GM21390 (cell line): Measurements from ENCODE around the gene PACRG.
"Not testable (repeated sequence)": the region's sequence is repeated elsewhere in the genome, so short reads cannot be mapped to it uniquely, and the experiment has no call there.

ENCODE experiments used
- ATAC-seq: cut with Tn5 transposase; IDR thresholded peaks from one replicate; pipeline ENCODE4 v1.9.1; 2021; ENCODE audit not compliant: unreplicated experiment

The PACRG gene

DNA sequence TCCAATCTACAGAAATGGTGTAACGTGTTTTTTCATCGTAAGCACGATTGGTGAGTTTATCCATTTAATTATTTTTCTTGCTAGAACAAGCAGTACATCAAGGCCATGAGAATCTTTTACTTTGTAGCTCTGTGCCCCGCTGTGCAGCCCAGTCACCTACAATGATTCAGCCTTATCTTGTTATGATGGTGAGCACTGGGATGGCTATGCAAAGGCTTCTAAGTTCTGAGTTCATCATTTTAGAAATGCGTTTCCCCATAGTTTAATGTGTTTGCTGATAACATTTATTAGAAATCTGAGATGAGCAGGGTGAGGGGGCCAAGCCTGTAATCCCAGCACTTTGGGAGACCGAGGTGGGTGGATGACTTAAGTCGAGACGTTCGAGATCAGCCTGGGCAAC is 575.0 kb downstream of the PACRG start:
- ATAC-seq = no peak

DNA sequence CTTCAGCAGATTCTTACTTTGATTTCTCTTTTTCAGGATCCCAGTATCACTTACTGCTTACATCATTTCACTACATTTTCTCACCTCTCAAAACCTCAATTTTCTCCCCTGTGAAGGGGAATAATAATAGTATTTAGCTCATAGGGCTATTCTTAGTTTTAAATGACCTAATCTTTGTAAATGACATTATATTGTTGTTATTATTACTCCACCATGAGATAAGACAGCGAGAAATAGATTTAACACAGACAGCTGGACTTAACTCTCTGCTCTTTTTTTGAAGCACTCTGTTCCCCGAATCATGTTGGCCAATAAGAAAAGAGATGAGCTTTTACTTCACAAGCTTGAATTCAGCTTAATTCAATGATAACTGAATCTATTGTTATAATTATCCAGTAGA is 578.2 kb downstream of the PACRG start:
- no peak for ATAC-seq

DNA sequence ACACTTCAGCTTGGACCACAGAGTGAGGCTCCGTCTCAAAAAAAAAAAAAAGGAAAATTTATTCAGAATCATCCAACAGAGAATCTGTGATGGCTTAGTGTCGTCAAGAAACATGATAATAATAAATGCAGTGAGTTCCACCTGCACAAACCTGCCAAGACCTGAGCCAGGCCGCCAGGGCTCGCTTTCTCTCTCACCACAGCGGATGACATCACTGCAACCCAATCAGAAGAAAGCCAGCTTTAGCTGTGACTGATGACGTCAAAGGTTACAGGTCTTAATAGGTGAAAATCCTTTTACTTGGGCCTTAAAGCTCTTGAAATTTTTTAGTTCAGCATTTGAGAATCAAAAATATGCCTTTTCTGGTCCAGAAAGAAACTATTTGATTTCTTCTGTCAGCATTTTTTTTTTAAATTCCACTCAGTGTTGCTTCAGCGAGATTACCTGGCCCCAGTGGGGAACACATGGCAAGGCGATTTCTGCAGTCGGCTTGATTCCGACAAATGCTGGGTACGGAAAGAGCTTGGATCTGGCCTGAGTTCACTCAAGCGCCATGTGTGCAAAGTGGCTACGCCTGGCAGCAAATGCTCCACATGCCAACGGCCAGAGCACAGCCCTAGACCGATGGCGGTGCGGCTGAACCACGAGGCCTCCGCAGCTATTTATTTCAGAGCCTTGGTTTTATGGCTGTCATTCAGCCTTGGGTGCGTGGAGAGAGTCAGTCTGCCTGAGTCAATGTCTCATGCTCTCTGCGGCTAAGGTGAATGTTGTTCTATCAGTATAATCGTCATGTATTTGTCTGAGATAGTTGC is 581.1 kb downstream of the PACRG start:
- ATAC-seq = no peak

DNA sequence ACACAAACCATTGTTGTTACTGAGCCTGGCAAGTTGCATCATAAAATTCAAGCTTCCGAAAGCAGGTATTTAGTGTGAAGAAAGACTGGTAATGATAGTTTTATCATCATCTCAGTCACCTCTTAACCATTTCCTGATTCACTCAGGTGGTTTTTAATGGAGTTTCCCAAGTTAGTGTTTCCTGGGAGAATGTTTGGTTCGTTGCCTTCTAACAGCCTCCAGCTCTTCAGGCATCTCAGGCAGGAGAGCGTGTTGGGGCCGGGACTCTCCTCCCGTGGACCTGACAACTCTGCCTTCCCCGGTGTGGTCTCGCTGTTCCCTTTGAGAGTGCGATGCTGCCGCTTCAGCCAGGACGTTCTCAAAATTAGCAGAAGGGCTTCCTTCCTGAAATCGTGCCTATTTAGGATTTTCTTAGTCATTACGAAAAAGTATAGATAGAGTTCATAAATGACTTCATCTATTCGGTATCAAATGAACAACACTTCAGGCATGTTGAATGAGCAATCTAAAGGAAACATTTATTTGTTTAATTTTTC is 581.8 kb downstream of the PACRG start:
- no peak for ATAC-seq

DNA sequence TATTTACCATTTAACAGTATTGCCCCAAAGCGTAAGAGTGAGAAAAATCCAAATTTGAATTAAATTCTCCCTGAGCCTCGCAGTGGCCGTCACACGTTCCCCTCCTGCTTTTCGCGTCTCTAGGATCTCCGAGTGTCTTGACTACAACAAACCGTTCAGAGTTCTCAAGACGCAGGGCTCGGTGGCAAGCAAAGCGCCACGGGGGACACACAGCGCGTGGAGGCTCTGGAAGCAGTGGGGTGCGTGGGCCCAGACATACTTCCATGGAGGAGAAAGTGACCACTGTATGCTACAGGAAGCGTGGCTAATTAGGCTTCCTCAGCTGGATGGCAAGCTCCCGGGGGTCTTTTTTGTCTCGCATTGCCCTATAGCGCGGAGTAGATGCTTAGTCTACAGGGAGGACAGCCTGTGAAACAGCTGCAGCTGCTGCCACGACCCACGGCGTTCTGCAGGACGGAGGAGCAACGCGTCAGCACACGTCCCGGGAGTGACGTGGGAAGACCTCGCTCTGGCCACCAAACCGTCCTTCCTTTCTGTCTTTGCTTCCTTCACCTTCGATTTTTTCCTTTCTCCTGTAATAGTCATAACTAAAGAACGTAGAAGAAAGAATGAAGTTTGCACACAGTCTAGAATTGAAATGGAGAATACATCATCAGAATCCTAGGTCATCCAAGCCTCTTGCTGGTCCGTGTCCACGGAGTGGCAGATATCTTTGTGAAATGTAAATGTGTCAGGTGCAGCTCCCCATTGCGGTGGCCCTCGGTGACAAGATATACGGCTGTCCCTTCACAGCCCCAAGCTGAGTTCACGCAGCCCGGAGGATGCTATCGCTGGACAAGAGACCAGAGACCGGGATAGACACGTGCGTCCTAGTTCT is 582.6 kb downstream of the PACRG start:
- ATAC-seq = no peak

DNA sequence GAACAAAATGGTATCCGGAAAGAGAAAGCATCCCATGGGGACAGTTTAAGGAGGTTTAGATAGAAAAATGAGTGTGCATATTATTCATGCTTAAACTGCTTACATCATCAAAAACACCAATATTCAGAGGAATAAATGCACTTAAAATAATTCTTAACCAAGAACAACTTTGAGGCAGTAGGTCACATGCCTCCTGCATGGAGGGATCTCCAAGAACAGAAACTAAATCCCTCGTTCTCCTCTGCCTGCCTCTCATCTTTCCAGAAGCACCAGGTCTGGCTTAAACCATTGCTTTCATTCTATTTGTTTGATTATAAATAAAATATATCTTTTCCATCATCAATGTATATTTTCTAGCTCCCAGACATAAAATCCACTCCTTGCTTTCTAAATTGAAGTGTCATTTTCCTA is 583.2 kb downstream of the PACRG start:
- no peak for ATAC-seq

DNA sequence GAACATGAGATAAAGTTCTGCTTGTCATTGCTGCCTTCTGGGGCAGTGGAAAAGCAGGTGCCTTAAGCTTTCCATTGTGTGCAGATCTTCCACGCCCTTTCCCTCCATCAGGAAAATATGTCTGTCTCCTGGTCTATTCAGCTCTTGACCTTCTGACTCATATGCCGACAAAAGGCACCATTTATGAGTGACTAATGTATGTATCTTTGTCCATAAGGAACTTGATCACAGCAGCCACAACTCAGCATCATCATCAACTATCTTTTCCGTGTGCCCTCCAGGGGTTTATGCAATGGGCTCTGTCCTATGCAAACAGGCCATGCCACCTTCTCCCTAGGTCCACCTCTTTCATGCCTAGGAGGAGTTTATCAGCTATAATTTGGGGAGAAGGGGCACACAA is 584.1 kb downstream of the PACRG start:
- ATAC-seq = no peak

DNA sequence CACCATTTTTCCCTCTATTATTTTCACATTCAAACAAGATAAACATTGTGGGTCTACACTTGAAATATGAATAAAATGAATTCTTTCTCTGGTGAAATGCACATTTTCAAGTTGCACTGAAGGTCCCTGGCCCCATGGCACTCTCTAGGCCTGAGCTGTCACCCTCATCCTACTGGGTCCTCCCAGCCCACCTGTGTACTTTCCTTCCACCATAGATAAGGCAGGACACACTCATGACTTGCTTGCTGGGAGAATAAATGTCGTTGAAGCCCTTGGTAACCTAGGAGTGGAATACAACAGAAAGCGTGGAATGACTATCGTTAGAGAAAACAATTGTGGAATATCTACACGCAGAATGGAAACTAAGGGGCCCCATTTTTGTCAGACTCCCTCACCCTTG is 585.8 kb downstream of the PACRG start:
- no peak for ATAC-seq

DNA sequence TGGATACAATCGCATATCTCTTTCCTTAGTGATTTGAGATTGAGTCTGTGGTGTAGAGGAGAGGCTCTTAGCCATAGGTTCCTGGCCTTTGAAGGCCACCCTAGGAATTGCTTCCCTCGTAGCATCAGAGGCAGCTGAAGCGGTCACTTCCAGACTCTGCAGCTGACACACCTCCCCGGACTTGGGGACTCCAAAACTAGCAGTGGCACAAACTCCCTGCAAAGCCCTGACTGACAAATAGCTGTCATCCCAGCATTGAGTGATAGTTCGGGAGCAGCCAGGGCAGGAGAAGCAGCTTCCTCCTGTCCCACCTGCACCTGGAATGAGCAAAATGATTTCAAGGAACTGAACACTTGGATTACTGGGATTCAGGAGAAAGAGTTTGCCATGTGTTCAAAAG is 586.2 kb downstream of the PACRG start:
- no peak for ATAC-seq

DNA sequence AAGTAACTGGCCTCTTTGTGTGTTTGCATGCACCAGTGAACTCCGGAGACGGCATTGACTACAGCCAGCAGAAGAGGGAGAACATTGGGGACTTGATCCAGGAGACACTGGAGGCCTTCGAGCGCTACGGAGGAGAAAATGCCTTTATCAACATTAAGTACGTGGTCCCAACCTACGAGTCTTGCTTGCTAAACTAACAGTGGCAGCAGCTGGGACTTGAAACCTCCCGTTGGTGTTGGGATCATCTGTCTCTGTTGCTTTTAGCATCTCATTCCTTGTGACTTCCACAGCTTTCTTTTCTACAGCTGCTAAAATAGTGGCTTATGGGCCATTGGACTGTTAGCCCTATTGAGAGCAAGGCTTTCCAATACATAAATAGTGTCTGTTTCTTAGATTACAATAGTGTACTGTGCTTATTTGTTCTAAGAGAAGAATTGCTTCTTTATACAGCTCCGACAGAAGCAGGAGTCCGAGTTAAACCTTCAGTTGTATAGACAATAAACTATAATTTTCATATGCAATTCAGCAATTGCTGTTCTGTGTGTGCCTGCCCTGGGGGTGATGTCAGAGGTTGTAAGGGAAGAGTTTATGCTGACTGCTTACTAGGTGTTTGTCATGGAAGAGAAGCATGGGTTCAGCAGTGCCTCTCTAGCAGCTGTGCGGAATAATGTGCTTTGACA is 587.2 kb downstream of the PACRG start:
- ATAC-seq = no peak

DNA sequence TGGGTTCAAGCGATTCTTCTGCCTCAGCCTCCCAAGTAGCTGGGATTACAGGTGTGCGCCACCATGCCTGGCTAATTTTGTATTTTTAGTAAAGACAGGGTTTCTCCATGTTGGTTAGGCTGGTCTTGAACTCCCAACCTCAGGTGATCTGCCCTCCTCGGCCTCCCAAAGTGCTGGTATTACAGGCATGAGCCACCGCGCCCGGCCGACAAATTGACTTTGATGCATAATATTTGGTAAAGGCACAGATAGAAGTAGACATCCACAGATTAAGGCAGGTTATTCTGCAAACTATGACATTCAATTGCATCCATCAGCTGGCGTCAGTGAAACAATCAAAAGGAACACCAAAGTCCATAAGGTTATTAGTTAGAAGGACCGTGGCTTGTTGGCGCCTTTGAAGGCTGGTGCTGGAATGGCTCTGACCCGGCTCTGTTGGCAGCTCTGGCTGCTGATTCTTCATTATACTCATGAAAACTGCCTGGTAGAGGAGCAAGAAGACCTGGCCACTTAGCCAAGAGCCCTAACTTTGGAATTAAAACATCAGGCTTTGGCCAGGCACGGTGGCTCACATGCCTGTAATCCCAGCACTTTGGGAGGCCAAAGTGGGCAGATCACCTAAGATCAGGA is 589.2 kb downstream of the PACRG start:
- ATAC-seq = not testable (repeated sequence)

DNA sequence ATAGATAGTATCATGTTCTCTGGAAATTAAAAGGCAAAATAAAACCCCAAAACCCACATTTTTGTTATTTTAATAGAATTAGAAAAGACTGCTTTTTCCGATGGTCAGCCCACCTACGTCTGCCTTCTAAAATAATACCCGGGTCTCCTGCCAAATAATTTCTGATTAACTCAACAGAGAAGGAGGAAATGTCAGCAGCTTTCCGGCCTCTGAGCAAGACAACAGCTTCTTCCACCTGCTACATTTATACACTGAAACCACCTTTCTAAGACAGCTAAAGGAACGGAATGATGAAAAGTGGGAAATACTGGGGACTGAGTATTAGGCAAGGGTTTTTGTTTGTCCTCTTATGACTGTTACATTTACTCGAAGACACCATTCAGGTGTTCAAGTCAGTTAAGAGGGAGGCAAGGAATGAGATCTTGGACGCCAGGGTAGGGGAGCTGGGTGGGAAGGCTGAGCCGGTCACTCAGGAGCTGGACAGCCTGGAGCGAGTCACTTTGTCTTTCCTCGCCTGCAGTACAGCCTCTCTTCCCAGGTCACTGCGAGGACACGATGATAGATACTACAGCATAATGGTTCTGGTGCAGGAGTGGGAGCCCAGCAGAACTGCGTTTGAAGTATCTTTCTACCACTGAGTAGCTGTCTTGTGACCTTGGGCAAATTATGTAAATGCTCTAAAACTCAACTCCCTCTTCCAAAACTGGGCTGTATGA is 590.5 kb downstream of the PACRG start:
- ATAC-seq = no peak

DNA sequence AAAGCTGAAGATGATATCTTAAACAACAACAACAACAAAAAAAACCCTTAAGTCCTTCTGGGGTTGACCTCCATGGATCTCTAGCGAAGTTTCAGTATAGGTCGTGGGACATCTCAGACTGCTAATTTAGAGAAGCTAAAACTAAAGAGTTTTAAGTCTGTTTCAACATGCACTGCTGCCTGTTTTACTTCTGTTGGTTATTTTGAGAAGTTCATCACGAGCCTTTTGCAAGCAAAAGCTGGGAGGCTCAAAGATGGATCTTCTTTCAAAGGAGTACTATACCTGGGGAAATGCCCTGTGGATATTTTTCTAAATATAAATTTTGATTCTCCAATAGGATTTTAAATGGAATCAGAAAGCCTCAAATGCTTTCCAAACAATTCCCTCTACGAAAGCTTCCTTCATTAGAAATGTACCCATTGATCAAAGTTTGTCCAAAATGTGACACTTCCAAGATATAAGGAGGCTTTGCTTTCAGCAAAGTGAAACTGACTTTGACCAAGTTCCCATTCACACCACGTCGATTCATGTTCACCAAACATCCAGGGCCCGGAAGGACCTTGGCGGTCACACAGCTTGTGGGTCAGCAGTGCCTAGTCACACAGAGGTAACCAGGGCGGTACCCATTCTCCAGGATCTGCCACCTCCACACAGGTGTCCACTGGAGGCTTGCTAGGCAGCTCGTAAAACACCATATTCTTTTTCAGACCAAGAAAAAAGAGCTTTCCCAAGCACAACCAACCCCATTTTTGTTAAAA is 592.0 kb downstream of the PACRG start:
- ATAC-seq = no peak

DNA sequence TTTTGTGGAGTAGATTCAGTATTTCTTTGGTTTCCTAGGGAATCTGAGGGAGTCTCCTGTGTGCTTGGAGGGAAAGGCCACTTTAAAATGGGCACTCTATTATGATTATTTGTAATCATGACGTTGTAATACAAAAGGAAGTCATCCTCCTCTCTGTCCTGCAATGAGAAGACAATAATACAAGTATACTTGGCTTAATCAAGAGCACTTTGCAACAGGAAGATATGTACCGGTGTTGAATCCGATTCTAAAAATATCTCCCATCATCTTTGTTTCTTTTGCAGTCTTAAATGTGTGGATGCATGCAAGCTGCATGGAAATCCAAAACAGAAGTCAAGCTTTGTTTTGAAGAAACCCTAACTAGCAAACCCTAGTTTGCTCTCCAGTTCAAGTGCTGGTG is 592.6 kb downstream of the PACRG start:
- no peak for ATAC-seq

DNA sequence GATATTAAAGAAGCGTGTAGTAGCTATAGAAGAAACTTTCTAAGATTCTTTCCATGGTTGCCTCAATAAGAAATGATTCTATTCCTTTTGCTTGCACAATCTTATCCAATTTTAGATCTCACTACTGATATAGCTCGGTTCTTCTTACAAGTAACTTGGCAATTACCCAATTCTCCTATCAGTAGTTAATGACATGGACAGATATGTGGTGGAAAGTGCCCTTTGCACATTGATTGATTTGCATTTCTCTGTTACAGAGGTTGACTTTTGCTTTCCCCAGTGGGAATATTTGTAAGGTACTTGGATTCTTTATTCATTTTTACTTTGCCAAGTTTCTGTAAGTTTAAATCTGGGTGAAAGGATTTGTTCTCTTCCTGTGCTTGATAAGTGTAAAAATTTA is 593.0 kb downstream of the PACRG start:
- ATAC-seq = no peak

DNA sequence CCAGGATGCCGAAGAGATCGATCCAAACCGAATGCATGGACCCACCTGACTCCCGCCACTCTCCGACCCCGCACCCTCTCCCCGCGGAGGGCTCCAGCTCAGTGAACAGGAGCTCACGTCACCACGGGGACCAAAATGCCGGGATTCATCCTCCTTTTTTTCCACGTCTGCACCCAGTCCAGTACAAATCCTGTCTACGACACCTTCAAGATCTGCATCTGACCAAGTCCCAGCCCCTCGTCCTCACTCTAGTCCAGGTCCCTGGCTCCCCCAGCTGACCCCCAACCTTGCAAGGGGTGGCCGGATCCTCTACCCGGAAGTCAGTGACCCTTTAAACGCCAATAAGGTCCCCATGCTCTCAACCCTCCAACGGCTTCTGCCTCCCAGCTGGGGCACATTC is 593.9 kb downstream of the PACRG start:
- ATAC-seq = no peak

DNA sequence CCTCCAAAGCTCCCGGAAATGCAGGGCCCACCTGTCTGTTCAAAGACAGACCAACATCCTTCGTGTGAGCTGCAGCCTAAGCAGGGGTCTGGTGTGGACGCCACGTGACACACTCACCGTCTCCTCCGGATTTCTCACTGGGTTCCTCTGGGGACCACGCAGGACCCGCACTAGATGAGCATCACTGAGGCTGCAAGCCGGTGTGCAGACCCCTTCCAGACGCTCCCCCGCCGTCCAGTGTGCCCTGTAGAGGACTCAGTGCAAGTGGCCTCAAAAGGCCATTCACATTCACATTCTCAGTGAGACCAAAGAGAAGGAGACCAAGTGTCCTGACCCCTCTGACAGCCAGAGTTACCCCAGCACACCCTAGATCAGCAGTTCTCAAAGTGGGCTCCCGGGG is 595.5 kb downstream of the PACRG start:
- no peak for ATAC-seq

DNA sequence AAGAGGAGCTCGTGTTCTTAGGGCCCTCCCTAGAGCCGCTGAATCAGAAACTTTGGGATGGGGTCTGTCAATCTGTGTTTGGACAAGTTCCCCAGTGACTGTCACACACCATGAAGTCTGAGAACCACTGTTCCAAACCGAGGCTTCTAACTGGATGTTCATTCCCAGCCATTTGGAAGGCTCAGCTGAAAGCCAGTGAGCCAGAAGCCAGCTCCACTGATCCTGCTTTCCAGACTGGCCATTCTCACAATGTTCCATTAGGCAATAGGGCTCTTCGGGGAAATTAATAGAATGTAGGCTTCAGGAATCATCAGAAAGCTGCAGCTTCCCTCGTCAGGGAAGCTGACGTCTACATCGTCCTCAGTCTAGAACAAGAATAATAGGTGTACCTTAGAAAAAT is 595.9 kb downstream of the PACRG start:
- no peak for ATAC-seq

DNA sequence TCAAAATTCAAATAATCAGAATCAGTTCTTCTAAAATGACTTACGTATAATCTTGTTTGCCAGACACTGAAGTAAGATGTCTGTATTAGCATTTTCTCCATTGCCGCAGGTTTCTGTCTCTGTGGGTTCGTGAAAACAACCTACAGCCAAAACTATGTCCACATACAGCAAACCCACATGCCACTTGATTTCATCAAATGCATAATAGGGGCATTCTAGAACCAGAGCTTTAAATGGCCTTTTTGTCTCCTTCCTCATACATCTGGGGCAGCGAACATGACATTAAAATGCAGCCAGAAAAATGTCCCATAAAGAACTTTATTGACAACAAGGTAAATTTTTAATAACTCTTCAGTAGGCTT is 596.5 kb downstream of the PACRG start:
- ATAC-seq = no peak
